ENCODE results near the gene SLC10A4.
"Not testable (repeated sequence)": the region's sequence is repeated elsewhere in the genome, so short reads cannot be mapped to it uniquely, and the experiment has no call there.

Gene SLC10A4

DNA sequence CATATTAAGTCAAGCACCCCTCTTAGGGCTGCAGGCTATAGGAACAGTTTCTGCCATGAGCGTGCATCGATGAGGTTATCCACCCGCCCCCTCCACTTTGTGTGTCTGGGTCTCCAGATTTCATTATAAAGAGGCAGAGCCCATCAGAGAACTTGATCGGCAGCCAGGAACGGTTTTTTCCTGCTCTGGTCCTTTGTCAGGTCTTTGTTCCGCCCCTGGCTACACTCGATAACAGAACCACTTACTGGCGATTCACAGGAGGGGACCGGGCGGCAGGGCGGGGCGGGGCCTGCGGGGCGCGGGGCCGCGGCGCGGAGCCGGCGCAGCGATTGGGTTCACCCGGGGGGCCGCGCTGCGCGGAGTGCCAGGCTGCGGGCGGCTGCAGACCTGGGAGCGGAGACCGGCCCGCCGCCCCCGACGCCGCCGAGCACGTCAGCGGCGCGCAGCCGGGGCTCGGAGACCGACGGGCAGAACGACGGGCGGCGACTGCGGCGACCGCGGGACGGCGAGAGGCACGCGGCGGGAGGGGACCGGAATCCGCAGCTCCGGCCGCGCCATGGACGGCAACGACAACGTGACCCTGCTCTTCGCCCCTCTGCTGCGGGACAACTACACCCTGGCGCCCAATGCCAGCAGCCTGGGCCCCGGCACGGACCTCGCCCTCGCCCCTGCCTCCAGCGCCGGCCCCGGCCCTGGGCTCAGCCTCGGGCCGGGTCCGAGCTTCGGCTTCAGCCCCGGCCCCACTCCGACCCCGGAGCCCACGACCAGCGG, at the start of gene SLC10A4:
Gene SLC10A4 (plus strand): TSS at position 338 of the 771 bp plus-strand sequence. CDS start 219 bp downstream, at position 557.
- DNase-seq (ENCODE audit: low read depth): no peak

- no peak for DNase-seq (ENCODE audit: low read depth)
These were observed 46.8 kb upstream of the SLC10A4 start for GRCh38 chr4:48436318-48436717.

DNA sequence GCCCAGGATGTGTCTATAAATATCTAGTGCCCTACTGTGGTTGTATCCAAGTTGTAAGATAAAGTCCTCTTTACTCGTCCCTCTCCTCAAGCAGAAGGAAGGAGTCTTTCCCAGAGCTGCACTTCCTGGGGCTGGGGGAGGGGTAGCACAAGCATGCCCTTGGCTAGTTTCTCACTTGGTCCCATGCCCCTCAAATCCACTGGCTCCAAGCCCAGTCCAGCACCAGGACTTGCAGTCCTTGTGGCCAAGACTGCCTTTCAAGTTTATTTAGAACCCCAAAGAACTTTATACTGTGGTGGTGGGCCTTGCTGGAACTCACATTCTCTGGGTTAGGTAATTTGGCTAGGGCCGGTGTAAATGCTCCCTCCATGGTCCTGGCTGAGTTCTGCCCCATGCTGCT, 43.2 kb upstream of the SLC10A4 start:
- no peak for DNase-seq (ENCODE audit: low read depth)

DNA sequence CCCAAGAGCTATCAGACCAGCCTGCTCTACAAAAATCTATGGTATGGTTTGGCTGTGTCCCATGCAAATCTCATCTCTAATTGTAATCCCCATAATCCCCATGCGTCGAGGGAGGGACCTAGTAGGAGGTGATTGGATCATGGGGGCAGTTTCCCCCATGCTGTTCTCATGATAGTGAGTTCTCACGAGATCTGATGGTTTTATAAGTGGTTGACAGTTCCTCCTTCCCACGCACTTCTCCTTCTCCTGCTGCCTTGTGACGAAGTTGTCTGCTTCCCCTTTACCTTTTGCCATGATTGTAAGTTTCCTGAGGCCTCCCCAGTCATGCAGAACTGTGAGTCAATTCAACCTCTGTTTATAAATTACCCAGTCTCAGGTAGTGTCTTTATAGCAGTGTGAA, 42.2 kb upstream of the SLC10A4 start:
- DNase-seq (ENCODE audit: low read depth): not testable (repeated sequence)

DNA sequence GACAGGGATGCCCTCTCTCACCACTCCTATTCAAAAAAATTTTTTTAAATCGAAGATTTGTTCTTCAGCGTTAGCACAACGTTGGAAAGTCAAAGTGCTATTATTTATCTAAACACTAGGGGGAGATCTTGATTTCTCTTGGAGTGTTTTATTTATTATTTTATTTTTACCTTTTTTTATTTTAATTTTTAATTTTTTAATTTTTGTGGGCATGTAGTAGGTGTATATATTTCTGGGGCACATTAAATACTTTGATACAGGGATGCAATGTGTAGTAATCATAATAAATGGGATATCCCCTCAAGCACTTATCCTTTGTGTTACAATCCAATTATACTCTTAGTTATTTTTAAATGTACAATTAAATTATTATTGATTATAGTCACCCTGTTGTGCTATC, 37.4 kb upstream of the SLC10A4 start:
- DNase-seq (ENCODE audit: low read depth): no peak

DNA sequence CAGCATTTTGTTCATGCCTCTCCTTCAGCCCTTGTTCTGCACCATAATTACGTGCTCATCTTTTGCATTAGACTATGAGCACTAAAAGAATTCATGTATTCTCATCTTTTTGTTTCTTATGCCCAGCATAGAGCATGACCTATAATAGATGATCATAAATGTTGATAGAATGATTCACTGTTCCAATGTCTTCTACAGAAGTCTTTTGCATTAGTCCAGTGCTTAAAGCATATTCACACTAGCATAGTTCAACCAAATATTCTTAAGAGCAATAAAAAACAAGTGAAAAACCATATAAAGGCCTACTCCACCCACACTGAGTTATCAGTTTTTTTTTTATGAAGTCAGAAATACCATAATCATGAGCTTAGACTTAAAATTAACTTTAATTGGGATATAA, 36.5 kb upstream of the SLC10A4 start:
- DNase-seq (ENCODE audit: low read depth): no peak

DNA sequence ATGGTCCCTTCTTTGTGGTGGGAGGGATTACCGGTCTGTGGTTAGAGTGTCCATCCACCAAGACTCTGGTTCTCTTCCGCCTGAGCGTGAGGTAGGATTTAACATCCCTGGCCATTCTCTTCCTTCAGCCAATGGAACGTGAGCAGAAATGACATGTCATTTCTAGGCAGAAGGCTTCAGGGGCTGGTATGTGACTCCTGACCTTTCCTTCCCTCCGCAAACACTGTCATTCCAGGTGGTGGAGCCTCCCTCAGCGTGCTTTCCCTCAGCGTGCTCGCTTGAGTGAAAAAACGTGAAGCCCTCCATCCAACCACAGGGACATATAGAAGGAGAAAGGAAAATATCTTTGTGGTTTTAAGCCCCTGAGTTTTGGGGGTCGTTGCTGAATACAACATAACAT, 34.0 kb upstream of the SLC10A4 start:
- no peak for DNase-seq (ENCODE audit: low read depth)

DNA sequence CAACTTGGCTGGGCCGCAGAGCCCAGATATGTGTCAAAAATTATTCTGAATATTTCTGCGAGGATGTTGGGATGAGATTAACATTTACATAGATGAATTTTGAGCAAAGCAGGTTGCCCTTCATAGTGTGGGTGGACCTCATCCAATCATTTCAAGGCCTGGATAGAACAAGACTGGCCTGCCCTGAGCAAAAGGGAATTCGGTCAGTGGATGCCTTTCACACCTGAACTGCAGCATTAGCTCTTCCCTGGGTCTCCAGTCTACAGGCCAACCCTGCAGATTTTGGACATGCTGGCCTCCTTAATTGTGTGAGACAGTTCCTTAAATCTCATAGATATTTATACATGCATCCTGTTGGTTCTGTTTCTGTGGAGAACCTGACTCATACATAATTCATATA, 32.4 kb upstream of the SLC10A4 start:
- no peak for DNase-seq (ENCODE audit: low read depth)

DNA sequence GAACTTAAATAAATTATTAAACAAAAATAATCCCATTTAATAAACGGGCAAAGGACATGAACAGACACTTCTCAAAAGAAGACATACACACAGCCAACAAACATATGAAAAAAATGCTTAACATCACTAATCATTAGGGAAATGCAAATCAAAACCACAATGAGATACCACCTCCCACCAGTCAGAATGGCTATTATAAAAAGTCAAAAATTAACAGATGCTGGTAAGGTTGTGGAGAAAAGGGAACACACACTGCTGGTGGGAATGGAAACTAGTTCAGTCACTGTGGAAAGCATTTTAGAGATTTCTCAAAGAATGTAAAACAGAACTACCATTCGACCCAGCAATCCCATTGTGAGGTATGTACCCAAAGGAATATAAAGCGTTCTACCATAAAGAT, 31.5 kb upstream of the SLC10A4 start:
- not testable (repeated sequence) for DNase-seq (ENCODE audit: low read depth)

- DNase-seq (ENCODE audit: low read depth): no peak
These were observed 28.6 kb upstream of the SLC10A4 start for GRCh38 chr4:48454591-48454990.

DNA sequence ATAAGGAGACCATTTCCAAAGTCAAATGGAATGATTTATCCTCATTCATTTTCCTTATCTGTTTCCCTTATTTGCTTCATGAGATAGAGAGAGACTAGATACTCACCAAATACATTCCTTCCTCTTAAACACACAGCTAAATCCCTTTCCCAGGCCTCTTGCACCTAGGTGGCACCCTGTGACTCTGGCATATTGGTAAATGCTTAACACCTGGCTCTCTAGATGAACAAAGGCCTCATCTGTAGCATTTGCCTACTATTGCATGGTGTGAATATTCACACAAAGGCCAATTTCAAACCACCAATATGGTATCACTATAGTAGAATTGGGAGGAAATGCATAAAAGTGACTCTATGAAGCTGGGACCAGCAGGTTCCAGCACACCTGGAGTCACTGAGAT, 22.1 kb upstream of the SLC10A4 start:
- DNase-seq (ENCODE audit: low read depth): no peak

DNA sequence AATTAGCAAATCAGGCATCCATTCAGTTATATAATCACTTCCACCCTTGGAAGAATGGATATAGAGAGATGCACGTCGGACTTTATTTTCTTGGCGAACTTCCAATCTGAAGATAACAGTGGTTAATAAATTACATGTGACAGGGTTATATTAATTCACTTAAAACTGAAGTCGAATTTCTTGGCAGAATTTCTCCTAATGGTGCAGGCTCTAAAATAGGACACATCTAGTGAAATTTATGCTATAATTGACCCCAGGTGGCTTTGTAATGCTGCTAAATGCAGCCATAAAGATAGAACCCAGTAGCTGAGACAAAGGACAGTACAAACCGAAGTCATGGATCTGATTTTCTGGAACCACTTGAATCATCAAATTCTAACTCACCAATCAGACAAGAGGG, 20.8 kb upstream of the SLC10A4 start:
- DNase-seq (ENCODE audit: low read depth): no peak

GRCh38 chr4:48467442-48467841, 15.7 kb upstream of the SLC10A4 start:
- no peak for DNase-seq (ENCODE audit: low read depth)

GRCh38 chr4:48467891-48468290, 15.3 kb upstream of the SLC10A4 start:
- DNase-seq (ENCODE audit: low read depth): no peak

DNA sequence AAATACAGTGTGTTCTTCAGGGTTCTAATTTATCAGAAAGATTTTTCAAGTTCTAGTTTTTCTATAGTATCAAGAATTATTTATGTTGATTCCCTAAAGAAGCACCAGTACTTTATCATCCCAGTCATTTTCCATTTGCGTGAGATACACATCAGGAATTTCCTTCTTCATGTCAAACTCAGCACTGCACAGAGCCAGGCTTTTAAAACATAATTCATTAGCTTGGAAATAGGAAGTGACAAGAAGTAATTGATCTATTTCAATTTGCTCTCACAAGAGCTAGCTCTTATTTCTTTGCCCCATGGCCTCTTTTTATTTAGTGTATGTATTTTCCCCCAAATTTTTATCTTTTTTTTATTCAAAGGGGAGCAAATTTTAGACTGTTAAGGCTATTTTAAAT, 13.0 kb upstream of the SLC10A4 start:
- DNase-seq (ENCODE audit: low read depth): no peak

- DNase-seq (ENCODE audit: low read depth): no peak
These were observed 12.6 kb upstream of the SLC10A4 start for GRCh38 chr4:48470570-48470969.

DNA sequence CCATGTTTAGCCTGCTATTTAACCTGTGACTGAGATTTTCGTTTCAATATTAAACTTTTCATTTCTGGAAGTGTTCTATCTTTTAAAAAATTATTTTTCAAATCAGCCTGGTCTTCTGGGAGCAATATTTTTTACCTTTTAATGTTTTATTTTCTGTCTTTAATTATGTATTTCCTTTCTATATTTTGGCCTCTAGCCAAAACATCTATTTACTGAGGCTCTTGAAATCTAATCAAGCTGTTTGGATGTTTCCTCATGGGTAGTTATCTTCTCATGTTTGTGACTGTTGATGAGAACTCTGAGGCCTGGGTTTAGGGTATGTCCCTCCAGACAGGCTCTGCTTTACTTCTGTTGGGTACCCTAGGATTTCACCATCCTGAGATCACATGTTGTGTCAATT, 10.3 kb upstream of the SLC10A4 start:
- no peak for DNase-seq (ENCODE audit: low read depth)

GRCh38 chr4:48475770-48476169, 7.4 kb upstream of the SLC10A4 start:
- no peak for DNase-seq (ENCODE audit: low read depth)

- DNase-seq (ENCODE audit: low read depth): no peak
These were observed 4.9 kb upstream of the SLC10A4 start for GRCh38 chr4:48478273-48478672.

DNA sequence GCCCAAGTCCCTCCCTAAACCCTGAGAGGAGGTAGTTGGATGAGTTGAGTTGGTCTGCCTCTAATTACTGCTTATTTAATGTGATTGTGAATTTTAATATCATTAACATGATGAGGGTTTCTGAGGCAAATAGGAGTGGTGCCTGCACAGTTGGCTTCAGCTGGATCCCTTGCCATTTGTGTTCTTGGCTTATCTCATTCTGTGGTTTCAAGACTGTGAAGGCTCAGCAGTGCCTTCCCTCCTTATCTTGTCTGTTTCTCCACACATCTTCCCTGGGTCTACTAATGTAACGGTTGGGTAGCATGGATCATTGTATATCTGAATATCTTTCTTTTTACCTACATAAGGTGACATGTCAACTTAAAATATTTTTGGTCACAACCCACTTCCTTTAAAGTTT, 1.6 kb upstream of the SLC10A4 start:
- no peak for DNase-seq (ENCODE audit: low read depth)

GRCh38 chr4:48483777-48484493, 792 bp downstream of the SLC10A4 start:
- no peak for DNase-seq (ENCODE audit: low read depth)

DNA sequence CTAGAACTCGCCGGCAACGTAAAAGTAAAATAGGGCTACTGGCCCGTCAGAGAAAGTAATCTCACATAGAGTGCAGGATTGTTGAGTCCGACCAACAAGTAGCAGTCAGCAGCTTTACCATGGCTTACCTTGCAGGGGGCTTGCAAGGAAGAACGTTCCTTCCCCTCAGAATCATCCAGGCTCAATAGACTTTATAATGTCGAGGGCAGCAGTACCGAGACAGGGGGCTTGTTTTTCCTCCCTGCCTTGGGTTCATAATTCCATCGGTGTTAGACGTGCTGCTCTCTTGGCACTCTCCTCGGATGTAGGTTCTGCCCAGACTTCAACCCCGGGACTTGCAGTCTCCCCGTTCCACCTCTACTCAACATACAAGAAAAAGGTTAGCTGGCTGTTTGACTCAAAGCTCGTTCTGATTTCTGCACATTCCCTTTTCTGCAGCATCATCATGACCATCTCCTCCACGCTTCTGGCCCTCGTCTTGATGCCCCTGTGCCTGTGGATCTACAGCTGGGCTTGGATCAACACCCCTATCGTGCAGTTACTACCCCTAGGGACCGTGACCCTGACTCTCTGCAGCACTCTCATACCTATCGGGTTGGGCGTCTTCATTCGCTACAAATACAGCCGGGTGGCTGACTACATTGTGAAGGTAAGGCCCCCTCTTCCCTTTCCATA, 1.5 kb downstream of the SLC10A4 start:
- DNase-seq (ENCODE audit: low read depth): no peak

- no peak for DNase-seq (ENCODE audit: low read depth)
These were observed 6.5 kb downstream of the SLC10A4 start for GRCh38 chr4:48489683-48490011.

Data from stimulated activated CD8-positive, alpha-beta memory T cell treated with anti-CD3 and anti-CD28 coated beads, Interleukin-12 subunit alpha, Interleukin-12 subunit beta, amount 100 ng/mL, for 4 hours (primary cell).